Measurements from ENCODE around the gene ZIC4. TPM values are rescaled to one million over a fixed set of nuclear protein-coding genes. Genes with fewer than 3 reads are reported as not detected.

The ZIC4 gene
- total and polyA plus RNA-seq, 2 experiments from 2014 or later = not detected

DNA sequence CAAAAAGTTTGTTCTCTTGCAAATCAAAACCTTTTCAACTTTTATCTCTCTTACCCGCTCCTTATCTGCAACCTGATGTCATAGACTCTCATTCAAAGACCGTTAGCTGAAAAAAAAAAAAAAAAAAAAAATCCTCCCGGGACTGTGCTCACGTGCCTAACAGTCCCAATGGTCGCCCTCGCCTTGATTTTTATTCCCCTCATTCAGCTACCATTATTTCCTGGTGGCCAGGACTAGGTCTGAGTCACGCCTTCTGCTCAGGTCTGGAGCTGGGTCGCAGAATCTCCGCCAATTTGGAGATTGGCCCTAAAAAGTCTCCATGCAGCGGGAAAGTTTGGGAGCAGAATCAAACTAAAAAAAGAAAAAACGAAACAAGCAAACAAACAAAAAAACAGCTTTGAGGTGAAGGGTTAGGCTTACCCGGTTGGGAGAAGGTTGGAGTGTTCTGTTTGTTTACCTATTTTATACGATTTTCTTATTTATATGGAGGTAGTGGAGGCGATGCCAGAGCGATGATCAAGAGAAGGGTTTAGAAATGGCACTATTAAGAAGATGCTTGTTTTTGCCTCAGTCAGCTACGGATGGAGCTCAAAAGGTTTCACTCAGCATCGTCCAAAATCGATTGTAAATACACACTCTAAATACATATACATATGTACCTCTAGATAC, 51.1 kb downstream of the ZIC4 start:
- H3K9me2 ChIP-seq (ENCODE audit: insufficient read depth) = no peaks in the 10 kb centered on the region
- peaks cover 28% of the 10 kb centered on the region; the same call in 1 of the 2 replicates for H3F3A ChIP-seq (replicated peaks; ENCODE audit: low read depth)
- Mint-ChIP-seq H3K27me3 (ENCODE audit: insufficient read depth, low read depth, poor library complexity) (peaks cover 67% of the 10 kb centered on the region), H3K4me3 (peak overlapping the region; percentile 64), H3K4me1 (peaks cover 54% of the 10 kb centered on the region), H3K36me3 (ENCODE audit: low read depth) (no peaks in the 10 kb centered on the region), H3K27ac (no peak overlapping the region), H3K9me3 (no peaks in the 10 kb centered on the region; the same call in 2 of the 3 replicates)
- TF ChIP-seq, protein P1, sequence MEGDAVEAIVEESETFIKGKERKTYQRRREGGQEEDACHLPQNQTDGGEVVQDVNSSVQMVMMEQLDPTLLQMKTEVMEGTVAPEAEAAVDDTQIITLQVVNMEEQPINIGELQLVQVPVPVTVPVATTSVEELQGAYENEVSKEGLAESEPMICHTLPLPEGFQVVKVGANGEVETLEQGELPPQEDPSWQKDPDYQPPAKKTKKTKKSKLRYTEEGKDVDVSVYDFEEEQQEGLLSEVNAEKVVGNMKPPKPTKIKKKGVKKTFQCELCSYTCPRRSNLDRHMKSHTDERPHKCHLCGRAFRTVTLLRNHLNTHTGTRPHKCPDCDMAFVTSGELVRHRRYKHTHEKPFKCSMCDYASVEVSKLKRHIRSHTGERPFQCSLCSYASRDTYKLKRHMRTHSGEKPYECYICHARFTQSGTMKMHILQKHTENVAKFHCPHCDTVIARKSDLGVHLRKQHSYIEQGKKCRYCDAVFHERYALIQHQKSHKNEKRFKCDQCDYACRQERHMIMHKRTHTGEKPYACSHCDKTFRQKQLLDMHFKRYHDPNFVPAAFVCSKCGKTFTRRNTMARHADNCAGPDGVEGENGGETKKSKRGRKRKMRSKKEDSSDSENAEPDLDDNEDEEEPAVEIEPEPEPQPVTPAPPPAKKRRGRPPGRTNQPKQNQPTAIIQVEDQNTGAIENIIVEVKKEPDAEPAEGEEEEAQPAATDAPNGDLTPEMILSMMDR (conservative IDR thresholded peaks at IDR 0.05; ENCODE audit: low read depth in 2 of 2) = no peak
- TF ChIP-seq POLR2AphosphoS5 (IDR thresholded peaks at IDR 0.05; ENCODE audit: low read depth) = no peak
- no peak for TF ChIP-seq EZH2phosphoT487 (IDR thresholded peaks at IDR 0.05; ENCODE audit: unreplicated experiment)
- TF ChIP-seq JUNB (IDR thresholded peaks at IDR 0.05; ENCODE audit: unreplicated experiment) = no peak
- no peak for TF ChIP-seq EZH2 (IDR thresholded peaks at IDR 0.05; ENCODE audit: low read depth, unreplicated experiment)
- no peak for TF ChIP-seq STAT1 (IDR thresholded peaks at IDR 0.05; ENCODE audit: unreplicated experiment)
- TF ChIP-seq ZNF114 (CRISPR knock-in tag; IDR thresholded peaks at IDR 0.05) = no peak
- no peak for TF ChIP-seq NANOG (IDR thresholded peaks at IDR 0.05; ENCODE audit: borderline replicate concordance)
- TF ChIP-seq, protein P2, sequence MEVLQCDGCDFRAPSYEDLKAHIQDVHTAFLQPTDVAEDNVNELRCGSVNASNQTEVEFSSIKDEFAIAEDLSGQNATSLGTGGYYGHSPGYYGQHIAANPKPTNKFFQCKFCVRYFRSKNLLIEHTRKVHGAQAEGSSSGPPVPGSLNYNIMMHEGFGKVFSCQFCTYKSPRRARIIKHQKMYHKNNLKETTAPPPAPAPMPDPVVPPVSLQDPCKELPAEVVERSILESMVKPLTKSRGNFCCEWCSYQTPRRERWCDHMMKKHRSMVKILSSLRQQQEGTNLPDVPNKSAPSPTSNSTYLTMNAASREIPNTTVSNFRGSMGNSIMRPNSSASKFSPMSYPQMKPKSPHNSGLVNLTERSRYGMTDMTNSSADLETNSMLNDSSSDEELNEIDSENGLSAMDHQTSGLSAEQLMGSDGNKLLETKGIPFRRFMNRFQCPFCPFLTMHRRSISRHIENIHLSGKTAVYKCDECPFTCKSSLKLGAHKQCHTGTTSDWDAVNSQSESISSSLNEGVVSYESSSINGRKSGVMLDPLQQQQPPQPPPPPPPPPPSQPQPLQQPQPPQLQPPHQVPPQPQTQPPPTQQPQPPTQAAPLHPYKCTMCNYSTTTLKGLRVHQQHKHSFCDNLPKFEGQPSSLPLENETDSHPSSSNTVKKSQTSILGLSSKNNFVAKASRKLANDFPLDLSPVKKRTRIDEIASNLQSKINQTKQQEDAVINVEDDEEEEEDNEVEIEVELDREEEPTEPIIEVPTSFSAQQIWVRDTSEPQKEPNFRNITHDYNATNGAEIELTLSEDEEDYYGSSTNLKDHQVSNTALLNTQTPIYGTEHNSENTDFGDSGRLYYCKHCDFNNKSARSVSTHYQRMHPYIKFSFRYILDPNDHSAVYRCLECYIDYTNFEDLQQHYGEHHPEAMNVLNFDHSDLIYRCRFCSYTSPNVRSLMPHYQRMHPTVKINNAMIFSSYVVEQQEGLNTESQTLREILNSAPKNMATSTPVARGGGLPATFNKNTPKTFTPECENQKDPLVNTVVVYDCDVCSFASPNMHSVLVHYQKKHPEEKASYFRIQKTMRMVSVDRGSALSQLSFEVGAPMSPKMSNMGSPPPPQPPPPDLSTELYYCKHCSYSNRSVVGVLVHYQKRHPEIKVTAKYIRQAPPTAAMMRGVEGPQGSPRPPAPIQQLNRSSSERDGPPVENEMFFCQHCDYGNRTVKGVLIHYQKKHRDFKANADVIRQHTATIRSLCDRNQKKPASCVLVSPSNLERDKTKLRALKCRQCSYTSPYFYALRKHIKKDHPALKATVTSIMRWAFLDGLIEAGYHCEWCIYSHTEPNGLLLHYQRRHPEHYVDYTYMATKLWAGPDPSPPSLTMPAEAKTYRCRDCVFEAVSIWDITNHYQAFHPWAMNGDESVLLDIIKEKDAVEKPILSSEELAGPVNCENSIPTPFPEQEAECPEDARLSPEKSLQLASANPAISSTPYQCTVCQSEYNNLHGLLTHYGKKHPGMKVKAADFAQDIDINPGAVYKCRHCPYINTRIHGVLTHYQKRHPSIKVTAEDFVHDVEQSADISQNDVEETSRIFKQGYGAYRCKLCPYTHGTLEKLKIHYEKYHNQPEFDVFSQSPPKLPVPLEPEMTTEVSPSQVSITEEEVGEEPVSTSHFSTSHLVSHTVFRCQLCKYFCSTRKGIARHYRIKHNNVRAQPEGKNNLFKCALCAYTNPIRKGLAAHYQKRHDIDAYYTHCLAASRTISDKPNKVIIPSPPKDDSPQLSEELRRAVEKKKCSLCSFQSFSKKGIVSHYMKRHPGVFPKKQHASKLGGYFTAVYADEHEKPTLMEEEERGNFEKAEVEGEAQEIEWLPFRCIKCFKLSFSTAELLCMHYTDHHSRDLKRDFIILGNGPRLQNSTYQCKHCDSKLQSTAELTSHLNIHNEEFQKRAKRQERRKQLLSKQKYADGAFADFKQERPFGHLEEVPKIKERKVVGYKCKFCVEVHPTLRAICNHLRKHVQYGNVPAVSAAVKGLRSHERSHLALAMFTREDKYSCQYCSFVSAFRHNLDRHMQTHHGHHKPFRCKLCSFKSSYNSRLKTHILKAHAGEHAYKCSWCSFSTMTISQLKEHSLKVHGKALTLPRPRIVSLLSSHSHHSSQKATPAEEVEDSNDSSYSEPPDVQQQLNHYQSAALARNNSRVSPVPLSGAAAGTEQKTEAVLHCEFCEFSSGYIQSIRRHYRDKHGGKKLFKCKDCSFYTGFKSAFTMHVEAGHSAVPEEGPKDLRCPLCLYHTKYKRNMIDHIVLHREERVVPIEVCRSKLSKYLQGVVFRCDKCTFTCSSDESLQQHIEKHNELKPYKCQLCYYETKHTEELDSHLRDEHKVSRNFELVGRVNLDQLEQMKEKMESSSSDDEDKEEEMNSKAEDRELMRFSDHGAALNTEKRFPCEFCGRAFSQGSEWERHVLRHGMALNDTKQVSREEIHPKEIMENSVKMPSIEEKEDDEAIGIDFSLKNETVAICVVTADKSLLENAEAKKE (CRISPR knock-in tag; IDR thresholded peaks at IDR 0.05) = no peak
- DNase-seq (ENCODE audit: low spot score) = no peak
- H4K20me1 ChIP-seq (replicated peaks; ENCODE audit: insufficient read depth) = no peaks in the 10 kb centered on the region
- no peaks in the 10 kb centered on the region for H3K79me2 ChIP-seq (replicated peaks; ENCODE audit: insufficient read depth)
- no peaks in the 10 kb centered on the region for H3K36me3 ChIP-seq (ENCODE audit: insufficient read depth)
- ATAC-seq = peak; percentile 20
- H3K4me3 ChIP-seq = peak overlapping the region; percentile 51
- peak overlapping the region; percentile 79 for H3K4me2 ChIP-seq
- no peak overlapping the region for H2AFZ ChIP-seq
- H3K4me1 ChIP-seq (ENCODE audit: insufficient read depth) = peaks cover 61% of the 10 kb centered on the region
- H3K27ac ChIP-seq (ENCODE audit: low read depth) = no peak overlapping the region
- H3K27me3 ChIP-seq (ENCODE audit: insufficient read depth) = peaks cover 81% of the 10 kb centered on the region

All from GM23338 (cell line).